Coronary artery (tissue), 2 donors: ENCODE measurements around the gene DHX30.
A peak's percentile ranks its signal among the peaks of the same experiment; 100 is the strongest.
"Not testable (repeated sequence)": the region's sequence is repeated elsewhere in the genome, so short reads cannot be mapped to it uniquely, and the experiment has no call there.

Experiments used
- DNase-seq: peaks from one replicate; pipeline ENCODE4 v3.0.0-alpha.2; 2017; ENCODE audit warnings: low spot score
- H3K27ac ChIP-seq, 2 donors: fragments of 200-600 bp; sonication (generic); one replicate each; pipeline ENCODE4 v1.5.1; 2016 to 2019
- H3K4me3 ChIP-seq: fragments of 200-600 bp; sonication (generic); 2 replicates; pipeline ENCODE4 v1.5.1; 2016; ENCODE audit warnings: mild to moderate bottlenecking, moderate library complexity
- CTCF ChIP-seq: fragments of 200-600 bp; sonication (generic); IDR thresholded peaks from one replicate; pipeline ENCODE4 v1.5.1; 2019; ENCODE audit warnings: antibody characterized with exemption

The DHX30 gene

GRCh38 chr3:47817609-47818008 lies 14.7 kb downstream of the DHX30 start:
- TF ChIP-seq CTCF = no peak
- DNase-seq = no peak

GRCh38 chr3:47824541-47825473 lies 21.9 kb downstream of the DHX30 start:
- peak; percentile 79 for DNase-seq
- Histone ChIP-seq H3K4me3 (peak overlapping the region; percentile 93), H3K27ac (peak overlapping the region; percentile 61 to 83)
- peak; percentile 78 for TF ChIP-seq CTCF

More at GRCh38 chr3:47817609-47818008, 14.7 kb downstream of the DHX30 start:
- no peak overlapping the region for H3K4me3 ChIP-seq
- H3K27ac ChIP-seq = no peak overlapping the region

GRCh38 chr3:47825590-47825989 lies 22.7 kb downstream of the DHX30 start:
- H3K4me3 ChIP-seq = peak overlapping the region; percentile 93
- no peak for TF ChIP-seq CTCF
- peak overlapping the region; percentile 61 to 83 for H3K27ac ChIP-seq
- DNase-seq = no peak

GRCh38 chr3:47829482-47829881 lies 26.5 kb downstream of the DHX30 start:
- H3K27ac ChIP-seq, DNase-seq, H3K4me3 ChIP-seq: not testable (repeated sequence)

GRCh38 chr3:47836986-47837385 lies 34.0 kb downstream of the DHX30 start:
- no peak for TF ChIP-seq CTCF
- no peak overlapping the region for H3K4me3 ChIP-seq
- no peak overlapping the region for H3K27ac ChIP-seq
- no peak for DNase-seq

- no peak overlapping the region for H3K27ac ChIP-seq
- DNase-seq = no peak
- H3K4me3 ChIP-seq = no peak overlapping the region
- no peak for TF ChIP-seq CTCF
Measured at GRCh38 chr3:47838503-47838902, 35.6 kb downstream of the DHX30 start.

- Histone ChIP-seq H3K4me3 (no peak overlapping the region), H3K27ac (no peak overlapping the region)
- no peak for TF ChIP-seq CTCF
- no peak for DNase-seq
Measured at GRCh38 chr3:47841786-47842349, 38.9 kb downstream of the DHX30 start.
